ENCODE results near the gene XPOT. TPM values are rescaled to one million over a fixed set of nuclear protein-coding genes. Genes with fewer than 3 reads are reported as not detected.

The XPOT gene
- total RNA-seq, 2 donors from 2014 or later, result 27.7 to 45.7 TPM

DNA sequence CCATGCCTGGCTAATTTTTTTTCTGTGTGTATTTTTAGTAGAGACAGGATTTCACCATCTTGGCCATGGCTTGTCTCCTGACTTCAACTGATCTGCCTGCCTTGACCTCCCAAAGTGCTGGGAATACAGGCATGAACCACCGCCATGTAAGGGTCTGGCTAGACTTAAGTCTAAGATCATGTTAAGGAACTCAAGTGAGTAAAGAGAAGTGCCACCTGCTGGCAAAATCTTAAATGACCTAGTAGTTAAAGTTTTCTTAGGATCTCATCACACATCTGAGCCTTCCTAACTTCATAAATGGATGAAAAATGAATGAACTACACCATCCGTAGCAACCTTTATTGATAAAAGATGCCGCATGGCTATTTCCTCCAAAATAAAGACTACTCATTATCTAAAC, 12.0 kb upstream of the XPOT start:
- no peak for ATAC-seq
- TF ChIP-seq CTCF (IDR thresholded peaks at IDR 0.05), result peak in 1 of 7 experiments; percentile 8
- TF ChIP-seq POLR2A (IDR thresholded peaks at IDR 0.05), result no peak
- H3K27ac ChIP-seq, result no peak overlapping the region
- H3K36me3 ChIP-seq (replicated peaks in 1 of 2; ENCODE audit: insufficient read depth in 1 of 2, low read depth in 2 of 2), result no peaks in the 10 kb centered on the region
- H3K9me3 ChIP-seq, result no peaks in the 10 kb centered on the region
- intact Hi-C loops (cut with DNase I), result no loop called here
- H3K4me3 ChIP-seq, result no peak overlapping the region
- 59 to 78% methylated on average over 3 of the region's 3 CpGs for WGBS, 2 donors
- peak in 1 of 4 donors; percentile 8 for DNase-seq
- peaks cover 10% of the 10 kb centered on the region for H3K4me1 ChIP-seq
- no peaks in the 10 kb centered on the region for H3K27me3 ChIP-seq

- Histone ChIP-seq H3K9me3 (no peaks in the 10 kb centered on the region), H3K4me1 (peaks cover 2% of the 10 kb centered on the region), H3K27me3 (no peaks in the 10 kb centered on the region), H3K4me3 (no peak overlapping the region), H3K27ac (peak overlapping the region in 2 of 4 donors; percentile 6 to 70), H3K36me3 (replicated peaks in 1 of 2; ENCODE audit: insufficient read depth in 1 of 2, low read depth in 2 of 2) (no peaks in the 10 kb centered on the region)
- no peak for TF ChIP-seq CTCF (IDR thresholded peaks at IDR 0.05)
- TF ChIP-seq POLR2A (IDR thresholded peaks at IDR 0.05), result no peak
- intact Hi-C loops (cut with DNase I), result no loop called here
- WGBS, 2 donors, result 50 to 55% methylated on average over 2 of the region's 2 CpGs
- ATAC-seq (peak; percentile 63), DNase-seq (no peak)
Observed at GRCh38 chr12:64395739-64396138, 8.5 kb upstream of the XPOT start.

DNA sequence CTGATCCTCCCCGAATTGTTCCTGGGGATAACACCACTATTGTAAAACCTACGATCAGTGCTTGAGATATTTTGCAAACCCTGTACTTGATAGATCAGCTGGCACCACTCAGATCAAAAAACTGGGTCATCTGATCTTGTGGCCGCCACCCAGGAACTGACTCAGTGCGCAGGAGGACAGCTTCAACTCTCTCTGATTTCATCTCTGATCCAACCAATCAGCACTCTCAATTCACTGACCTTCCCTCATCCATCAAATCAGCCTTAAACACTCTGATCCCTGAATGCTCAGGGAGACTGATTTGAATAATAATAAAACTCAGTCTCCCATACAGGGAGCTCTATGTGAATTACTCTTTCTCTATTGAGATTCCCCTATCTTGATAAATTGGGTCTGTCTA, 4.2 kb upstream of the XPOT start:
- Histone ChIP-seq H3K36me3 (replicated peaks in 1 of 2; ENCODE audit: insufficient read depth in 1 of 2, low read depth in 2 of 2) (no peaks in the 10 kb centered on the region), H3K9me3 (no peaks in the 10 kb centered on the region), H3K4me1 (peaks cover 7% of the 10 kb centered on the region), H3K27me3 (no peaks in the 10 kb centered on the region), H3K4me3 (no peak overlapping the region), H3K27ac (no peak overlapping the region)
- WGBS, 2 donors, result 56% methylated on average over 4 of the region's 4 CpGs
- ATAC-seq (no peak), DNase-seq (no peak)
- intact Hi-C loops (cut with DNase I), result no loop called here
- no peak for TF ChIP-seq POLR2A (IDR thresholded peaks at IDR 0.05)

- Histone ChIP-seq H3K9me3 (no peaks in the 10 kb centered on the region), H3K27me3 (no peaks in the 10 kb centered on the region), H3K27ac (no peak overlapping the region), H3K4me3 (no peak overlapping the region), H3K4me1 (peaks cover 22% of the 10 kb centered on the region), H3K36me3 (replicated peaks in 1 of 2; ENCODE audit: insufficient read depth in 1 of 2, low read depth in 2 of 2) (no peaks in the 10 kb centered on the region)
- TF ChIP-seq CTCF (IDR thresholded peaks at IDR 0.05) (no peak), POLR2A (IDR thresholded peaks at IDR 0.05) (no peak)
- 88 to 90% methylated on average over 5 of the region's 5 CpGs for WGBS, 2 donors
- no peak for ATAC-seq
- intact Hi-C loops (cut with DNase I), result no loop called here
- DNase-seq, result no peak
Observed at GRCh38 chr12:64402181-64402580, 2.0 kb upstream of the XPOT start.

- Histone ChIP-seq H3K9me3 (no peaks in the 10 kb centered on the region), H3K27me3 (no peaks in the 10 kb centered on the region), H3K4me1 (peaks cover 38% of the 10 kb centered on the region), H3K27ac (peak overlapping the region; percentile 97 to 99 (median 98)), H3K36me3 (replicated peaks in 1 of 2; ENCODE audit: insufficient read depth in 1 of 2, low read depth in 2 of 2) (no peaks in the 10 kb centered on the region), H3K4me3 (peak overlapping the region; percentile 60 to 76)
- intact Hi-C loops (cut with DNase I), result no loop called here
- DNase-seq, result peak; percentile 54 to 71 (median 61)
- WGBS, 2 donors, result 0 to 1% methylated on average over 23 to 67 of the region's 78 CpGs
- peak; percentile 54 for ATAC-seq
- no peak for TF ChIP-seq CTCF (IDR thresholded peaks at IDR 0.05)
- peak; percentile 80 to 88 (median 87) for TF ChIP-seq POLR2A (IDR thresholded peaks at IDR 0.05)
Observed at GRCh38 chr12:64404470-64405256, 471 bp downstream of the XPOT start.

Data from body of pancreas (tissue), 4 donors.